SU-DHL-6 (cell line): ENCODE results near the gene KRTAP5-4.

Source experiments
- CTCF ChIP-seq: fragments of 200-600 bp; sonication (generic); IDR thresholded peaks from one replicate; pipeline ENCODE4 v1.5.1; 2017; ENCODE audit warnings: antibody characterized with exemption, mild to moderate bottlenecking, low read length, moderate library complexity; ENCODE audit not compliant: insufficient read depth, poor library complexity, severe bottlenecking
- EZH2phosphoT487 ChIP-seq: fragments of 200-600 bp; sonication (generic), shearing (Covaris generic); conservative IDR thresholded peaks from 2 replicates; pipeline ENCODE4 v1.6.1; 2018; ENCODE audit warnings: mild to moderate bottlenecking, antibody characterized with exemption, low read length, moderate library complexity, mixed read lengths

- no peak for TF ChIP-seq CTCF
- TF ChIP-seq EZH2phosphoT487: no peak
Measured at GRCh38 chr11:1671658-1672057, 49.7 kb upstream of the KRTAP5-4 start.
